Measurements from ENCODE around the gene BLCAP. TPM values are rescaled to one million over a fixed set of nuclear protein-coding genes. Genes with fewer than 3 reads are reported as not detected.

Gene BLCAP
- total RNA-seq, 2 experiments from 2014 or later = 14.2 to 16.2 TPM

DNA sequence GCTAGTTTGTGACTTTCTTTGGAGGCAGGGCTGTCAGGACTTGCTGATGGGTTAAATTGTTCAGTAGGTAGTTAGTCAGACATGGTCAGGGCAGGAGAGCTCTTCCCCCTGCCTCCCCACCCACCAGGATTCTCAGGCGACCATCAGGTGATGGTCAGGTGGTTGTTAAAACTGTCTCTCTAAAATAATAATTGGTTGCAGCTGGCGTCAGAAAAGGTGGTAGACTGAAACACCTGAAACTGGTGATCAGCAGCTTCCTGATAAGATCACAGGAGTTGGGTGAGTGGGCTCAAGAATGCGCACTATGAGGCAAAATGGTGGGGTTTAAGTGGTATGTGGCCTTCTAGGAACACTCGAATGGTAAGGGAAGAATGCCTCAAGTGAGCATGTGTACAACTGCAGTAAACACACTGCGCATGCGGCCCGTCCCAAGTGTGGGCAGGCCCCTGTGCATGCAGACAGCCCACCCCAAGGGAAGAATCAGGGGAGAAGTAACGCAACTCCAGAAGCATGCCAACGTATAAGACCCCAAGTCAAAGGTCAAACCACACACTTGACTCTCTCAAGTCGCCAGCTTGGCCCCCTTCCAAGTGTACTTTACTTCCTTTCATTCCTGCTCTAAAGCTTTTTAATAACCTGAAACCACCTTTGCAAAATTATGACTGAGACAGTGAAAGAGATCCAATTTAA is 7.9 kb upstream of the BLCAP start:
- no peak for DNase-seq
- Mint-ChIP-seq H3K27ac (no peak overlapping the region), H3K4me1 (ENCODE audit: low read depth) (peaks cover 4% of the 10 kb centered on the region), H3K9me3 (no peaks in the 10 kb centered on the region), H3K27me3 (ENCODE audit: low read depth) (no peaks in the 10 kb centered on the region), H3K36me3 (ENCODE audit: low read depth) (no peaks in the 10 kb centered on the region), H3K4me3 (no peak overlapping the region)
- intact Hi-C loops (cut with micrococcal nuclease) = no loop called here
- CTCF ChIA-PET = interaction anchor here (0.8 to 4.8 kb wide), 8 partner anchors 265 to 343 kb away, joined by 3 to 22 read pairs (median 4); no protein-coding TSS in a partner anchor

DNA sequence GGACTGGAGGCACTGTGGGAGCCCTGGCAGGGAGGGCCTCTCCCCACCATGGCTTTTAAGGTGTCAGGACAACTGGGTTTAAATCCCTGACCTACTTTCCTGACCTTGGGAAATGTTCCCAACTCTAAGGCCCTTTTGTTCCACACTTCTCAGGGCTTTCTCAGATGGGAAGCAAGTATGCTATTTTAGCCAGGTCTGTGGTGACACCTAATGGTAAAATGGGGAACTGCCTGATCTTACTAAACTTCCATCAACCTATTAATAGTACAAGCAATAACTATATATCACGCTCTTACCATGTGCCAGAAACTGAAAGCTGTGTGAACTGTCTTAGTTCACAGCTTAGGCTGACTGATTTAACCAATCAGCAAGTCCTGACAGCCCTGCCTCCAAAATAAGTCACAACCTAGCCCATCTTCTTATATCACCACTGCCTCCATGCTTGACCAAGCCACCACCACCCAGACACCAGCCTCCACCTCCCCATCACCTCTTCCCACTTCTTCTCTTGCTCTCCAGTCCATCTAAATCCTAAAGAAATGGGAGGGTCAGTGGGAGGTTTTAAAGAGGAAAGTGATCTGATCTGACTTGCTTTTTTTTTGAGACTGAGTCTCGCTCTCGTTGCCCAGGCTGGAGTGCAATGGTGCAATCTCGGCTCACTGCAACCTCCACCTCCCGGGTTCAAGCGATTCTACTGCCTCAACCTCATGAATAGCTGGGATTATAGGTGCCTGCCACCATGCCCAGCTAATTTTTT is 6.9 kb upstream of the BLCAP start:
- H3K27me3 Mint-ChIP-seq (ENCODE audit: low read depth) = no peaks in the 10 kb centered on the region
- H3K27ac Mint-ChIP-seq = no peak overlapping the region
- H3K36me3 Mint-ChIP-seq (ENCODE audit: low read depth) = no peaks in the 10 kb centered on the region
- H3K4me3 Mint-ChIP-seq = no peak overlapping the region
- CTCF ChIA-PET = interaction anchor here (0.6 to 4.8 kb wide), 16 partner anchors 12 to 613 kb away, joined by 3 to 22 read pairs (median 4); no protein-coding TSS in a partner anchor
- peak; percentile 60 for DNase-seq
- intact Hi-C loops (cut with micrococcal nuclease) = loop anchor here (1.0 kb wide), 4 partner anchors 142 to 339 kb away; no protein-coding TSS in a partner anchor
- no peaks in the 10 kb centered on the region for H3K9me3 Mint-ChIP-seq
- peaks cover 4% of the 10 kb centered on the region for H3K4me1 Mint-ChIP-seq (ENCODE audit: low read depth)

DNA sequence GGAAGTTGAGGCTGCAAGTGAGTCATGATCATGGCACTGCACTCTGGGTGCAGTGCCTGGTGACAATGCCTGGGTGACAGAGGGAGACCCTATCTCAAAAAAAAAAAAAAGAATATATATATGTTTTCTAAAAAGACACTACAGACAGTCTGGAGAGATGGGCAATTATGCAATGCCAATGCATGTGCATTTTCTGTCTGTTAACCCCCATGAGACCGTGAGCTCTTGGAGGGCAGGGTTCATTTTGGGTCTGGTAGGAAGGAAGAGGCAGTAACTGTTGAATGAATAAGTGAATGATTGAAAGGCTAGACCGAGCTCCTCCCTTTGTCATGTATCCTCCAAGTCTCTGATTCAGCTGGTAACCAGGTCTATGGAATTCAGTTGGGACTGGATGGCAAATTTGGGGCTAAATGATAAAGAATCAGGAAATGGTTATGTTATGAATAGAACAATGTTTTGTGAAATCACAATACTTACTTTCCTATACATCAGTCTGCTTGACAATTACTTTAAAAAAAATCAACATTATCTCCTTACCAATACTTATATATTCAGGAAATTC is 5.6 kb upstream of the BLCAP start:
- no peaks in the 10 kb centered on the region for H3K36me3 Mint-ChIP-seq (ENCODE audit: low read depth)
- H3K27ac Mint-ChIP-seq = no peak overlapping the region
- peaks cover 11% of the 10 kb centered on the region for H3K4me1 Mint-ChIP-seq (ENCODE audit: low read depth)
- no peak overlapping the region for H3K4me3 Mint-ChIP-seq
- DNase-seq = no peak
- intact Hi-C loops (cut with micrococcal nuclease) = no loop called here
- no peaks in the 10 kb centered on the region for H3K9me3 Mint-ChIP-seq
- no peaks in the 10 kb centered on the region for H3K27me3 Mint-ChIP-seq (ENCODE audit: low read depth)
- CTCF ChIA-PET = interaction anchor here (0.6 to 4.8 kb wide), 10 partner anchors 16 to 332 kb away, joined by 3 to 22 read pairs (median 3); no protein-coding TSS in a partner anchor

DNA sequence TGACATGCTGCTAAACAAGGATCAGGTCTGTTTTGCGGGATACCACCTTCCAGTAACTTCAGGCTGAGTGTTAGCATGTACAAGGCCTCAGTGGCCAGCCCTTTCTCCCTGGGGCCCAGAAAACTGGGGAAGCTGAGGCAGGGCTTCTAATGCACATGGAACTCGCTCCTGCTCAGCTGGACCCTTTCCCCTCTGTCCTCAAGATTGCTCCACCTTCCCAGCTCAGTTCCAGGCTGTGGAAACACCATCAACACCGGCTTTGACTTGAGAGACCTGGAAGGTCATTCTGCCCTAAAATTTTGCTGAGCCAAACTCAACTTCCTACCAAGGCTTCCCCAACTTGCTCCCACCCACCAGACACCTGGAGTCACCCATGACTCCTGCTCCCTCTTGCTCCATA is 4.2 kb upstream of the BLCAP start:
- no peaks in the 10 kb centered on the region for H3K36me3 Mint-ChIP-seq (ENCODE audit: low read depth)
- intact Hi-C loops (cut with micrococcal nuclease) = no loop called here
- peaks cover 11% of the 10 kb centered on the region for H3K4me1 Mint-ChIP-seq (ENCODE audit: low read depth)
- no peaks in the 10 kb centered on the region for H3K27me3 Mint-ChIP-seq (ENCODE audit: low read depth)
- no peaks in the 10 kb centered on the region for H3K9me3 Mint-ChIP-seq
- DNase-seq = no peak
- CTCF ChIA-PET = interaction anchor here (1.7 to 4.8 kb wide), 2 partner anchors 261 to 336 kb away, joined by 5 to 22 read pairs; no protein-coding TSS in a partner anchor
- no peak overlapping the region for H3K27ac Mint-ChIP-seq
- H3K4me3 Mint-ChIP-seq = no peak overlapping the region

DNA sequence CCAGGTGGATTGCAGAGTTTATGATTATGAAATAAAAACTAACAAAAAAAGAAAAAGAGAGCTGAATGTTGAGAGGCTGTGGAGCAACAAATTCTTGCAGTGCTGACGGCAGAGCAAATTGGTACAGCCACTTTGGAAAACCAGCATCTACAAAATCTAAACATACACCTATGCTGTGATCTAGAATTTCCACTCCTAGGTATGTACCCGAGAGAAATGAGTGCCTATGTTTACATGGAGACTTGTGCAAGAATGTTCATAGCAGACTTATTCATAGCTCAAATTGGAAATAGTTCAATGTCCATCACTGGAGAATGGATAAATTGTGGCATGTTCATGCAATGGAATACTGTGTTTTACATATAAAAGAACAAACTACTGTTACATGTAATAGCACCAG is 3.0 kb upstream of the BLCAP start:
- no peak overlapping the region for H3K4me3 Mint-ChIP-seq
- peaks cover 20% of the 10 kb centered on the region for H3K4me1 Mint-ChIP-seq (ENCODE audit: low read depth)
- no peak for DNase-seq
- no peak overlapping the region for H3K27ac Mint-ChIP-seq
- H3K27me3 Mint-ChIP-seq (ENCODE audit: low read depth) = no peaks in the 10 kb centered on the region
- no peaks in the 10 kb centered on the region for H3K9me3 Mint-ChIP-seq
- intact Hi-C loops (cut with micrococcal nuclease) = no loop called here
- H3K36me3 Mint-ChIP-seq (ENCODE audit: low read depth) = no peaks in the 10 kb centered on the region
- CTCF ChIA-PET = interaction anchor here (0.6 to 1.7 kb wide), 2 partner anchors 45 to 335 kb away, joined by 3 to 5 read pairs; no protein-coding TSS in a partner anchor

DNA sequence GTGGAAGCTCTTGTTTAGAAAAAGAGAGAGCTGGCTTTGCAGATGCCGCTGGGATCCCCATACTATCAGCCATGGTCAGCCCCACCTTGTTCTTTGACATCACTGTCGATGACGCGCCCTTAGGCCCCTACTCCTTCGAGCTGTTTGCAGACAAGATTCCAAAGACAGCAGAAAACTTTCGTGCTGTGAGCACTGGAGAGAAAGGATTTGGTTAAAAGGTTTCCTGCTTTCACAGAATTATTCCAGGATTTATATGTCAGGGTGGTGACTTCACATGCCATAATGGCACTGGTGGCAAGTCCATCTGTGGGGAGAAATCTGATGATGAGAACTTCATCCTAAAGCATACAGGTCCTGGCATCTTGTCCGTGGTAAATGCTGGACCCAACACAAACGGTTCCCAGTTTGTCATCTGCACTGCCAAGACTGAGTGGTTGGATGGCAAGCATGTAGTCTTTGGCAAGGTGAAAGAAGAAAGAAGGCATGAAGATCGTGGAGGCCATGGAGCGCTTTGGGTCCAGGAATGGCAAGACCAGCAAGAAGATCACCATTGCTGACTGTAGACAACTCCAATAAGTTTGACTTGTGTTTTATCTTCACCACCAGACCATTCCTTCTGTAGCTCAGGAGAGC is 2.4 kb upstream of the BLCAP start:
- CTCF ChIA-PET = interaction anchor here (0.5 to 0.6 kb wide), 3 partner anchors 45 to 260 kb away, joined by 3 read pairs; no protein-coding TSS in a partner anchor
- Mint-ChIP-seq H3K36me3 (ENCODE audit: low read depth) (no peaks in the 10 kb centered on the region), H3K27me3 (ENCODE audit: low read depth) (no peaks in the 10 kb centered on the region), H3K27ac (no peak overlapping the region), H3K4me1 (ENCODE audit: low read depth) (peaks cover 26% of the 10 kb centered on the region), H3K9me3 (no peaks in the 10 kb centered on the region), H3K4me3 (no peak overlapping the region)
- intact Hi-C loops (cut with micrococcal nuclease) = loop anchor here (5.0 kb wide), 3 partner anchors 123 to 1578 kb away; partner anchors contain the start of genes MANBAL and SCAND1
- DNase-seq = no peak

DNA sequence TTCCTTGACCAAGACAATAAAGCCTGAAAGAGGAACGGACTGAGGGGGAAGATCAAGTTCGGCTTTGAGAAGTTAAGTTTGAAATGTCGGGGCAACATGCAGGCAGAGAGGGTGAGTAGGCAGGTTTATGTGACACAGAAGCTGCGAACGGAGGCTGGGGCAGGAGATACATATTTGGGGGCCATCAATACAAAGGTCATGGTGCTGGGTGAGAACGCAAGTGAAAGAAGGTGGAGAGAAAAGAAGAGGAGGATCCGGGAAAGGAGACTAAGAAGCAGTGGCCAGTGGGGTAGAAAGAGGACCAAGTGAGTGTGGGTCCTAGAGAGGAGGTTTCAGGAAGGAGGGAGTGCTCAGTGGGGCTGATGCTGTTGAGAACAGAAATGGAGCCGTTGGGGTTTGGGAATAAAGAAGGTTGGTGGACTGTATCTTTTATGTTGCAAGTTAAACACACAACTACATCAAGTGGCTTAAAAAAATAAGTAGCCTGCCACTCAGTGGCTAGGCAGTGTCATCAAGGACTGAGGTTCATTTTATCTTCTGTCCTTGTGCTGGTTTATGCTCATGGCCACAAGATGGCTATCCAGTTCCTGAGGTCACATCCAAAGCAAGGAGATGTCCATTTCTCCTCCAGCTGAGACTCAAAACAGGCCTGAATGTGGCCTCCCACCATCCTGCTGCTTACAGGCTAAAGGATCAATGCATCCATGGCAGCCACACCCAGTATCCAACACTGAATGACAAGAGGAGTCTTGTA is 1.7 kb upstream of the BLCAP start:
- Mint-ChIP-seq H3K36me3 (ENCODE audit: low read depth) (no peaks in the 10 kb centered on the region), H3K9me3 (no peaks in the 10 kb centered on the region), H3K27me3 (ENCODE audit: low read depth) (no peaks in the 10 kb centered on the region), H3K4me3 (peak overlapping the region; percentile 87), H3K27ac (no peak overlapping the region), H3K4me1 (ENCODE audit: low read depth) (peaks cover 29% of the 10 kb centered on the region)
- DNase-seq = no peak
- CTCF ChIA-PET = interaction anchor here (0.5 to 0.6 kb wide), 2 partner anchors 226 to 259 kb away, joined by 3 read pairs; no protein-coding TSS in a partner anchor
- intact Hi-C loops (cut with micrococcal nuclease) = loop anchor here (5.0 kb wide), 3 partner anchors 122 to 1577 kb away; partner anchors contain the start of genes MANBAL and SCAND1

DNA sequence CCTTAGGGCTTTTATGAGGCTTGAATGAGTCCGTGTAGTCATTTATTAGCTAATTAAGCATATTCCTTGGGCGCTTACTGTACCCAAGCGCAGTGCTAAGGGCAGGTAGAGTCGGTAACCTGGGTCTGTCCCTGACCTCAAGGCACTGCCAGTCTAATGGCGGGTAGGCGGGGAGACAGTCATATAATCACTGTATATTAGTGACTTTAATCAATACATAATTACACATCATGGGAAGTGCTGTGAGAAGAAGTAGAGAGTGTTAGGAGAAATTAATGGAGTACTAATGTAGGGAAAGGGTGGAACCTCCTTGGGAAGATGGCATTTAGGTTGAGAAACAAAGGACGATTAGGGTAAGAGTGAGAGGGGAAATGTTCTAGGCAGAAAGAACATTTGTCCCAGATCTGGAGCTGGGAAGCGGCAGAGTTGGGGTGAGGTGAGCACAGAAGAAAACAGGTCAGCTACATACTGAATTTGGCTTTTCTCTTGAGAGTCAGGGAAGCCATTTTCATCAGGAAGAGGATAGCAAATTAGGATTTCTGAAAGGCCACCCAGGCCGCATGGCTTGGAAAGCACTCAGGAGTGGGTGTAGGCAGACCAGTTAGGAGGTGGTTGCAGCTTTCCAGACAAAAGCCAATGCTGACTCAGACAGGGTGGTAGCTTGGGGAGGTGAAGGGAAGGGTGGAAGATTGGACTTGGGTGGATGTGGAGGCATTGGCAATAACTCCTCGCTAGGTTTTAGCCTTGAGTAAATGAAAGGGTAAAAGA is 954 bp upstream of the BLCAP start:
- H3K27ac Mint-ChIP-seq = peak overlapping the region; percentile 99
- CTCF ChIA-PET = interaction anchor here (0.6 to 1.4 kb wide), 3 partner anchors 259 to 877 kb away, joined by 3 to 7 read pairs (median 6); partner anchors contain the start of genes MROH8 and RPN2

DNA sequence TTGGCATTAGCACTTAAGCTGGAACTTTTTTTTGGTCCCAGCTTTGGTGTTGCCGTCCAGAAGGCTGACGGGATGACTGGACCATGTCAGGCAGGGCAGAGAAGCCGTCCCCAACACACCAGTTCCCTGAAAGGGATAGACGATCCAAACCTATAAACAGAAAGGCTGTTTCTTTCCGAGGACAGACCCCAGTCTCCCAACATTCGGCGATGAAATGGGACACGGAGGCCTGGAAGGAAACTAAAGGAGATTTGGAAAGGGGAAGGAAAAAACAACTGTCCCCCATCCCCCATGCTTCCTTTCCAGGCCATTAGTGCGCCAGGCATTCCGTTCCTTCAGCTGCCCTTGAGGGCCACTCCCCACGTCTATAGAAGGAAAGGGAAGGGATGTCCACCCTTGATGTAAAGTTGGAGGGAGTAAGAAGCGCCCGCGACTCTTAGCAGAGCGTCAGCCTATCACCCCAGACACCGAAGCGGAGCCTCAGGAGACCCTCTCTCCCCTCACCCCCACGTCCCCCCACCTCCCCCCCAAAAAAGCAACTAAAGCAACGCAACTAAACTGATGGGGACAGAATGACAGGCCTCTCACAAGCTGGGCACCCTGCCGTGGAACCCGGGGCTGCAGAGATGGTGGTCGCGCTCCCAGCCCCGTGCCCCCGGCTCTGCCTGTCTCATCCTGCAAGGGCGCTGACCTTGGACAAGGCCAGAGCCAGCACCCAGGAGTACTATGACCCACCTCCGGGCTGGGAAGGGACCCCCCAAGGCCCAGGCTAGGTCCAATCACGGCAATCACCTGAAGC is 638 bp downstream of the BLCAP start:
- CTCF ChIA-PET = no interaction called here
- peak overlapping the region; percentile 87 for H3K4me3 Mint-ChIP-seq
- no peak for DNase-seq
- H3K27me3 Mint-ChIP-seq (ENCODE audit: low read depth) = no peaks in the 10 kb centered on the region
- H3K9me3 Mint-ChIP-seq = no peaks in the 10 kb centered on the region
- peaks cover 3% of the 10 kb centered on the region for H3K36me3 Mint-ChIP-seq (ENCODE audit: low read depth)
- peaks cover 42% of the 10 kb centered on the region for H3K4me1 Mint-ChIP-seq (ENCODE audit: low read depth)
- H3K27ac Mint-ChIP-seq = peak overlapping the region; percentile 99
- intact Hi-C loops (cut with micrococcal nuclease) = loop anchor here (1.0 to 5.0 kb wide), 8 partner anchors 120 to 1575 kb away; partner anchors contain the start of genes MANBAL and SCAND1

More for the DNA sequence above, 954 bp upstream of the BLCAP start:
- Mint-ChIP-seq H3K9me3 (no peaks in the 10 kb centered on the region), H3K4me3 (peak overlapping the region; percentile 87), H3K27me3 (ENCODE audit: low read depth) (no peaks in the 10 kb centered on the region), H3K4me1 (ENCODE audit: low read depth) (peaks cover 36% of the 10 kb centered on the region), H3K36me3 (ENCODE audit: low read depth) (no peaks in the 10 kb centered on the region)
- DNase-seq = peak; percentile 39
- intact Hi-C loops (cut with micrococcal nuclease) = loop anchor here (5.0 kb wide), 3 partner anchors 121 to 1576 kb away; partner anchors contain the start of genes MANBAL and SCAND1

DNA sequence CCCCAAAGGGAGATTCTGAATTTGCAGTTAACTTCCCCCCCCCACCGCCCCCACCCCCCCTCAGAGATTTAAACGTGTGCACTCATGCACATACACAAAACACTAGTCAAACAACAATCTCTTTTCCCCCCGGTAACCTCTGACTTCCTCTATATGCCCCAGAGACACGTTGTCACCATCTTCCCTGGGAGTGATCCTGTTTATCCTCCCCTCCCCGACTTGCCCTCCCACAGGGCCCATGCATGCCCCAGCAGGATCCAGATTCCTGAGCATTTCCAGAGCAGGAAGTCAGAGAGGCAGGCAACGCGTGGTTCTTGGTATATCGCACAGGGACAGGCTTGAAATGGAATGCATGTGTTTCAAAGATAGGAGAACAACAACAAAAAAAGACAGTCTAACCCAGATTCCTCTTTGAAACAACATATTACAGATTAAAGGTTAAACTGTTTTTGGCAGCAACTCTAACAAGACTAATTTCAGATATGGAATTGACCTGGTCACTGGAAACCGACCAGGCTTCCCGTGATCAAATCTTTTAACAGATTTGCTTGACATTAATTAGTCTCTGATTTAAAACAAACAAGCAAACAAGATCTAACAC is 1.3 kb downstream of the BLCAP start:
- CTCF ChIA-PET = no interaction called here
- Mint-ChIP-seq H3K36me3 (ENCODE audit: low read depth) (peaks cover 3% of the 10 kb centered on the region), H3K27ac (no peak overlapping the region), H3K9me3 (no peaks in the 10 kb centered on the region), H3K4me3 (peak overlapping the region; percentile 87), H3K4me1 (ENCODE audit: low read depth) (peaks cover 44% of the 10 kb centered on the region), H3K27me3 (ENCODE audit: low read depth) (no peaks in the 10 kb centered on the region)
- intact Hi-C loops (cut with micrococcal nuclease) = loop anchor here (2.0 to 5.0 kb wide), 6 partner anchors 119 to 1574 kb away; partner anchors contain the start of genes MANBAL and SCAND1
- no peak for DNase-seq
